NB4 (cell line): ENCODE data around the gene CSMD2.

Source experiments
- DNase-seq: peaks from one replicate; pipeline ENCODE4 v3.0.0; 2010; ENCODE audit warnings: low read depth
- H3K4me3 ChIP-seq: one replicate; pipeline ENCODE4 v1.5.1; 2011; ENCODE audit warnings: mild to moderate bottlenecking, low read depth, low read length, moderate library complexity
- CTCF ChIP-seq: IDR thresholded peaks from one replicate; pipeline ENCODE4 v1.5.1; 2012; ENCODE audit warnings: low read depth, low read length
- MAX ChIP-seq: IDR thresholded peaks from 2 replicates; pipeline ENCODE4 v1.6.1; 2011; ENCODE audit warnings: low read depth, low read length
- MYC ChIP-seq: IDR thresholded peaks from 2 replicates; pipeline ENCODE4 v1.6.1; 2011; ENCODE audit warnings: low read depth, low read length
- POLR2A ChIP-seq: IDR thresholded peaks from 2 replicates; pipeline ENCODE4 v1.6.1; 2011; ENCODE audit warnings: mild to moderate bottlenecking; ENCODE audit not compliant: insufficient read length; ENCODE audit errors: extremely low read depth

The CSMD2 gene

GRCh38 chr1:33500547-33500946, 664.5 kb downstream of the CSMD2 start:
- TF ChIP-seq MAX: no peak
- no peak for TF ChIP-seq CTCF
- no peak for TF ChIP-seq MYC
- no peak for TF ChIP-seq POLR2A
- H3K4me3 ChIP-seq: no peak overlapping the region
- DNase-seq: no peak

DNA sequence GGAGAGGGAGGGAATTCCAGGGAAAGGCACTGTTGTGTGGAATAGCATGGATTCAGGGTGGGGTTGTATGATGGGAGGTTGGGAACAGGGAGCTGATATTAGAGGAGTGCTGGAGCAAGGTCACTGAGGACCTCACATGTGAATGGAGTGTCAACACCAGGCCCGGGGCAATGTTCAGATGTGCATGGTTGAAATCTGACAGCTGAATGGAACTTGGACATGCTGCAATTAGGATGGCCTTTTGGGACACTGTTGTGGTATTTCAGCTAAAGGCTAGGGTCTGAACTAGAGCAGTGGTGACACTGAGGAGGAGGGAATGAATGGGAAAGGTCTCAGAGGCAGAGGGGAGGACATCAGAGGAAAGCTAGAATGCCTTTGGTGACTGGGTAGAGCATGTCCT, 667.6 kb downstream of the CSMD2 start:
- DNase-seq: no peak
- no peak for TF ChIP-seq POLR2A
- no peak for TF ChIP-seq MAX
- TF ChIP-seq CTCF: no peak
- TF ChIP-seq MYC: no peak
- no peak overlapping the region for H3K4me3 ChIP-seq

GRCh38 chr1:33494929-33495328, 670.1 kb downstream of the CSMD2 start:
- TF ChIP-seq POLR2A (no peak), CTCF (no peak), MYC (no peak), MAX (no peak)
- no peak overlapping the region for H3K4me3 ChIP-seq
- no peak for DNase-seq

DNA sequence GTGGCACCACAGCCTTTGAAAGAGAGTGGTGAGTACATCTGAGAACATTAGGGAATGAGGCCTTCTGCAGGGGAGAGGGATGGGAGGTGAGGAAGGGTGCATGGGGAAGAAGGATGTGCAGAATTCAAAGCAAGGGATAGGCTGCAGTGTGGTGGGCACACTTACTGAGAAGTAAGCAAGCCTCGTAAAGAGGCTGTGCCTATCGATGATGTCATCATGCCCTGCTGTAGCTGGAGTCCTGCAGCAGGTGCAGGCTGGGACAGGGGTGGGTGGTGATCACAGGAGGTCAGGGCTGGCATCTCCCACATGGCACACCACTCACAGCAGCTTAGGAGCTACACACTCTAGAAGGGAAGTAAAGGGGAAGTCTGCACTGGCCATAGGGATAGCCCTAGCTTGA, 676.4 kb downstream of the CSMD2 start:
- no peak overlapping the region for H3K4me3 ChIP-seq
- DNase-seq: no peak
- TF ChIP-seq CTCF: no peak
- no peak for TF ChIP-seq MYC
- no peak for TF ChIP-seq POLR2A
- no peak for TF ChIP-seq MAX

DNA sequence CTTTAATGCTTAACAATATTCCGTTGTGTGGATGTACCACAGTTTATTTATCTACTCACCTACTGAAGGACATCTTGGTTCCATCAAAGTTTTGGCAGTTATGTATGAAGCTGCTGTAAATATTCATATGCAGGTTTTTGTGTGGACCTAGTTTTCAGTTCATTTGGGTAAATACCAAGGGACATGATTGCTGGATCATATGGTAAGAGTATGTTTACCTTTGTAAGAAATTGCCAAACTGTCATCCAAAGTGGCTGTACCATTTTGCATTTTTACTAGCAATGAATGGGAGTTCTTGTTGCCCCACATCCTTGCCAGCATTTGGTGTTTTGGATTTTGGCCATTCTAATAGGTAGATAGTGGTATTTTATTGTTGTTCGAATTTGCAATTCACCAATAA, 682.6 kb downstream of the CSMD2 start:
- DNase-seq: no peak
- no peak for TF ChIP-seq CTCF
- no peak for TF ChIP-seq MAX
- TF ChIP-seq MYC: no peak
- TF ChIP-seq POLR2A: no peak
- H3K4me3 ChIP-seq: no peak overlapping the region

DNA sequence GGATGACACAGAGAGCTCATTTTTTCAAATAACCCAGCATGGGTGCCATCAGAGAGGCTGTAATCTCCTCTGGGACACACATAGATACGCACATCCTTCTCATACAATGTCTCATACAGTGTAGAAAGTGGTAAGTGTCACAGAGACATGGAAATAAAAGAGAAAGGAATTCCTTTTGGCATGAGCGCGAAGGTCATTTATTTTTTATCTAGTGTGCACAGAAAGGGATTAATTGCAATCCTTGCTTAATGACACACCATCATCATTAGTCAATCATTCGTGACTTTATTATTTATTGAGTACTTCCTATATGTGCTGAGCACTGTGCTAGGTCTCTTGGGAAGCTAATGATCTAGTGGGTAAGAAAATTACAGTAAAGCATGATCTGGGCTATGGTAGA, 687.6 kb downstream of the CSMD2 start:
- TF ChIP-seq MAX (no peak), MYC (no peak), POLR2A (no peak), CTCF (no peak)
- no peak overlapping the region for H3K4me3 ChIP-seq
- DNase-seq: no peak
